ENCODE measurements around the gene LZTFL1.

The LZTFL1 gene

GRCh38 chr3:45807133-45807532 is 34.8 kb downstream of the LZTFL1 start:
- DNase-seq: no peak

- no peak for DNase-seq
Observed at GRCh38 chr3:45806072-45806471, 35.8 kb downstream of the LZTFL1 start.

GRCh38 chr3:45803252-45803935 is 38.5 kb downstream of the LZTFL1 start:
- DNase-seq: no peak

- DNase-seq: no peak
Observed at GRCh38 chr3:45802146-45802545, 39.8 kb downstream of the LZTFL1 start.

GRCh38 chr3:45800611-45801010 is 41.3 kb downstream of the LZTFL1 start:
- DNase-seq: no peak

GRCh38 chr3:45799586-45799985 is 42.3 kb downstream of the LZTFL1 start:
- no peak for DNase-seq

- DNase-seq: no peak
Observed at GRCh38 chr3:45798034-45798433, 43.9 kb downstream of the LZTFL1 start.

GRCh38 chr3:45796902-45797637 is 44.8 kb downstream of the LZTFL1 start:
- no peak for DNase-seq

- DNase-seq: no peak
Observed at GRCh38 chr3:45795882-45796765, 45.8 kb downstream of the LZTFL1 start, which contains the start of gene SLC6A20. TSS of gene SLC6A20 (minus strand) at chr3:45796536. CDS start at chr3:45796419, 117 bp downstream.

GRCh38 chr3:45795509-45795881 is 46.4 kb downstream of the LZTFL1 start:
- no peak for DNase-seq

- DNase-seq: no peak
Observed at GRCh38 chr3:45794660-45795059, 47.3 kb downstream of the LZTFL1 start.

GRCh38 chr3:45794177-45794560 is 47.8 kb downstream of the LZTFL1 start:
- no peak for DNase-seq

- no peak for DNase-seq
Observed at GRCh38 chr3:45793482-45794176, 48.3 kb downstream of the LZTFL1 start.

GRCh38 chr3:45792516-45793172 is 49.3 kb downstream of the LZTFL1 start:
- DNase-seq: no peak

GRCh38 chr3:45792036-45792435 is 49.9 kb downstream of the LZTFL1 start:
- no peak for DNase-seq

- DNase-seq: no peak
Observed at GRCh38 chr3:45790596-45790995, 51.3 kb downstream of the LZTFL1 start.

GRCh38 chr3:45789235-45789812 is 52.6 kb downstream of the LZTFL1 start:
- DNase-seq: no peak

- no peak for DNase-seq
Observed at GRCh38 chr3:45787551-45787950, 54.4 kb downstream of the LZTFL1 start.

- no peak for DNase-seq
Observed at GRCh38 chr3:45786801-45787495, 55.0 kb downstream of the LZTFL1 start.

GRCh38 chr3:45785605-45786150 is 56.2 kb downstream of the LZTFL1 start:
- DNase-seq: no peak

- DNase-seq: no peak
Observed at GRCh38 chr3:45783667-45784066, 58.3 kb downstream of the LZTFL1 start.

Measured in inflammatory macrophage treated with lipopolysaccharide for 1 hour (primary cell).